Lung microvascular endothelial cell (primary cell): ENCODE data around the gene DSTYK. TPM values are rescaled to one million over a fixed set of nuclear protein-coding genes. Genes with fewer than 3 reads are reported as not detected.

Experiments
- DNase-seq, 2 donors: peaks; one replicate each; pipeline versions ENCODE4 v3.0.0 to v3.0.0-alpha.2; 2010; ENCODE audit warnings: low read depth in 2 of 2
- total RNA-seq: library from RNA; depleted of rRNA; stranded (reverse); fragments of >200 nt; gene quantifications from 2 replicates; pipeline ENCODE4 v1.2.1, GENCODE V29; 2014

Gene DSTYK
- 8.9 and 10.9 TPM in 2 replicates for total RNA-seq

GRCh38 chr1:205211169-205211838 lies at the start of gene DSTYK:
Gene DSTYK (minus strand): TSS chr1:205211702. CDS start chr1:205211535, 167 bp downstream.
- peak; percentile 97 for DNase-seq

- no peak for DNase-seq
Measured at GRCh38 chr1:205259998-205260397, 48.5 kb upstream of the DSTYK start.

GRCh38 chr1:205259324-205259832 lies 47.9 kb upstream of the DSTYK start:
- peak; percentile 17 to 48 for DNase-seq

GRCh38 chr1:205258719-205259118 lies 47.2 kb upstream of the DSTYK start:
- peak in 1 of 2 donors; percentile 68 for DNase-seq

- peak in 1 of 2 donors; percentile 28 for DNase-seq
Measured at GRCh38 chr1:205258261-205258691, 46.8 kb upstream of the DSTYK start.

- no peak for DNase-seq
Measured at GRCh38 chr1:205257735-205258134, 46.2 kb upstream of the DSTYK start.

GRCh38 chr1:205256951-205257625 lies 45.6 kb upstream of the DSTYK start:
- no peak for DNase-seq

GRCh38 chr1:205255941-205256780 lies 44.7 kb upstream of the DSTYK start:
- peak; percentile 82 to 87 for DNase-seq

GRCh38 chr1:205251576-205251975 lies 40.1 kb upstream of the DSTYK start:
- DNase-seq: no peak

GRCh38 chr1:205250699-205251098 lies 39.2 kb upstream of the DSTYK start:
- DNase-seq: no peak

GRCh38 chr1:205249651-205250050 lies 38.1 kb upstream of the DSTYK start:
- DNase-seq: no peak

- DNase-seq: peak in 1 of 2 donors; percentile 66
Measured at GRCh38 chr1:205248793-205249601, 37.5 kb upstream of the DSTYK start.

GRCh38 chr1:205247130-205247921 lies 35.8 kb upstream of the DSTYK start:
- no peak for DNase-seq

- DNase-seq: no peak
Measured at GRCh38 chr1:205246351-205247119, 35.0 kb upstream of the DSTYK start.

GRCh38 chr1:205245096-205245495 lies 33.6 kb upstream of the DSTYK start:
- DNase-seq: no peak

- no peak for DNase-seq
Measured at GRCh38 chr1:205244384-205244783, 32.9 kb upstream of the DSTYK start.

GRCh38 chr1:205243350-205244191 lies 32.1 kb upstream of the DSTYK start:
- no peak for DNase-seq

- DNase-seq: no peak
Measured at GRCh38 chr1:205241366-205242030, 30.0 kb upstream of the DSTYK start.
